H7 (cell line): Measurements from ENCODE around the gene MRPL19. TPM values are rescaled to one million over a fixed set of nuclear protein-coding genes. Genes with fewer than 3 reads are reported as not detected.
A peak's percentile ranks its signal among the peaks of the same experiment; 100 is the strongest.

ENCODE experiments used
- DNase-seq: peaks from one replicate; pipeline ENCODE4 v3.0.0; 2012
- H3K27me3 ChIP-seq: 2 replicates; pipeline ENCODE4 v1.6.0; 2011; ENCODE audit warnings: mild to moderate bottlenecking, low read length; ENCODE audit not compliant: control insufficient read depth, insufficient read depth
- H3K36me3 ChIP-seq: replicated peaks from 2 replicates; pipeline ENCODE4 v1.5.1; 2011; ENCODE audit warnings: low read length; ENCODE audit not compliant: control insufficient read depth, insufficient read depth
- H3K4me3 ChIP-seq: 2 replicates; pipeline ENCODE4 v1.5.1; 2011; ENCODE audit warnings: low read depth, mild to moderate bottlenecking, control low read depth, low read length, moderate library complexity; ENCODE audit not compliant: insufficient read depth
- total RNA-seq: library from RNA; depleted of rRNA; stranded (reverse); fragments of >200 nt; shearing (Covaris generic); gene quantifications from 2 replicates; pipeline ENCODE4 v1.2.3, GENCODE V29; 2014

MRPL19 gene
- total RNA-seq, 1 experiment from 2014 or later, result 70.3 TPM

GRCh38 chr2:75632813-75633212 is 13.8 kb upstream of the MRPL19 start:
- Histone ChIP-seq H3K27me3 (no peaks in the 10 kb centered on the region), H3K4me3 (no peak overlapping the region)
- no peak for DNase-seq

DNA sequence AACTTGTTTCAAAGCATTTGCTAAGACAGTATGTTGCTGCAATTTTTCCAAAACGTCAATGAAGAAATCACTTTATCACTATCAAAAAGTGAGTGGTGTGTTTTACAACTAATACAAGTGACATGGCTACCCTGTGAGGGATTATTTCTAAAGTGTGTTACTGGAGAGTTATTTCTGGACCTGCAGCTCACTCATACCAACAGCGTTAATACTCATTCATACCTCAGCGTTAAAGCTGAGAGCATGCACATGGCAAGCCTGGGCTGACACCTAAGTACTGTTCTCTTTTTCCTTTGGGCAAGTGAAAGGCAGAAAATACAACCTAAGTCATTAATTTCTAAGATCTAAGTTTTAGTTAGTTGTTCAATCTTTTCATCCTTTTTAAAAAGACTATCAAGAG is 13.0 kb upstream of the MRPL19 start:
- H3K36me3 ChIP-seq, result no peaks in the 10 kb centered on the region
- DNase-seq, result no peak
- no peaks in the 10 kb centered on the region for H3K27me3 ChIP-seq
- no peak overlapping the region for H3K4me3 ChIP-seq

More at GRCh38 chr2:75632813-75633212, 13.8 kb upstream of the MRPL19 start:
- no peaks in the 10 kb centered on the region for H3K36me3 ChIP-seq

- DNase-seq, result no peak
- no peaks in the 10 kb centered on the region for H3K36me3 ChIP-seq
- no peak overlapping the region for H3K4me3 ChIP-seq
- no peaks in the 10 kb centered on the region for H3K27me3 ChIP-seq
These were observed 11.6 kb upstream of the MRPL19 start for GRCh38 chr2:75634945-75635344.

GRCh38 chr2:75637568-75637967 is 9.0 kb upstream of the MRPL19 start:
- no peaks in the 10 kb centered on the region for H3K36me3 ChIP-seq
- no peak overlapping the region for H3K4me3 ChIP-seq
- H3K27me3 ChIP-seq, result no peaks in the 10 kb centered on the region
- peak; percentile 4 for DNase-seq

DNA sequence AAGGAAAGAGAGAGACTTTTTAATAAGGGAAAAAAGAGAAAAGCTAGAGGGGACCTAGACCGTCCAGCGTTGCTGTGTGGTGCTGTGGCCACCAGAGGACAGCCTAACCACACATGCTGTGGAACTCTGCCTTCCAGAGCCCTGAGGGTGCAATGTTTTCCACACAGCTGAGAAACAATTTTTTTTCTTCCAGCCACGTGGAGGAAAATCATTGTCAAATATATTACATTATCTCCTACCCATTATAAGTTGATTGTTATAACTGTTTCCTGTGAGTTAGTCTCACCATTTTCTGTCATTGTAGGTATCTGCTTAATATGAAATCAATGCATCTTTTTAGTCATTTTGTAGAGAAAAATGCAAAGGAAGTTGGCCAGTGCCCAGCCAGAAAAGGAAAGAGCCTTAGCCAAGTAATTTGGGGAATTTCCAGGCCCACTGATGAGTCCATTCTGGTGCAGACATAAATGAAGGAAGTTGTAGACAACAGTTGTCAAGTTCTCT is 5.9 kb upstream of the MRPL19 start:
- H3K36me3 ChIP-seq, result no peaks in the 10 kb centered on the region
- no peaks in the 10 kb centered on the region for H3K27me3 ChIP-seq
- peak; percentile 45 for DNase-seq
- H3K4me3 ChIP-seq, result no peak overlapping the region

- H3K36me3 ChIP-seq, result no peaks in the 10 kb centered on the region
- DNase-seq, result no peak
- no peak overlapping the region for H3K4me3 ChIP-seq
These were observed 5.0 kb upstream of the MRPL19 start for GRCh38 chr2:75641587-75641986.

DNA sequence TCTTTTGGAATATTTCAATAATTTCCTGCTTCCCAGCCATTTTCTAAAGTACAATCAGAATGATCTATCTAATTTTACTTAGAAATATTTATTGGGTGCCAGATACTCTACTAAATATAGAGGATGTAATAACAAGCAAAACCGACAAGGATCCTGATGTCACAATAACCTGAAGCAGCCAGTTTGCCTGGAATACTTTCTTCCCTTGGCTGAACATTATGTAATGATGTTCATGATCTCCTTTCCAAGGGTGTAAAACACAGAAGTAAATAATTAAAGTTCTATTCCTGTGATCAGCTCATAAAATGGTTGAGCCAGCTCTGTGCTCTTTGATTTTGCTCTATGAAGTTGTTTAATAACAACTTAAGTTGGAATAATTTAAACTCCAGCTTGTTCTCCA is 2.6 kb upstream of the MRPL19 start:
- no peak for DNase-seq
- H3K4me3 ChIP-seq, result no peak overlapping the region
- H3K27me3 ChIP-seq, result no peaks in the 10 kb centered on the region
- no peaks in the 10 kb centered on the region for H3K36me3 ChIP-seq

More at GRCh38 chr2:75641587-75641986, 5.0 kb upstream of the MRPL19 start:
- no peaks in the 10 kb centered on the region for H3K27me3 ChIP-seq

GRCh38 chr2:75645643-75646042 is 940 bp upstream of the MRPL19 start:
- H3K36me3 ChIP-seq, result peaks cover 2% of the 10 kb centered on the region
- DNase-seq, result no peak
- H3K27me3 ChIP-seq, result no peaks in the 10 kb centered on the region
- H3K4me3 ChIP-seq, result no peak overlapping the region

GRCh38 chr2:75646090-75646582 is 447 bp upstream of the MRPL19 start:
- Histone ChIP-seq H3K27me3 (no peaks in the 10 kb centered on the region), H3K4me3 (peak overlapping the region; percentile 84), H3K36me3 (peaks cover 5% of the 10 kb centered on the region)
- no peak for DNase-seq

- DNase-seq, result no peak
- Histone ChIP-seq H3K4me3 (peak overlapping the region; percentile 84), H3K36me3 (peaks cover 12% of the 10 kb centered on the region), H3K27me3 (no peaks in the 10 kb centered on the region)
These were observed 1.2 kb downstream of the MRPL19 start for GRCh38 chr2:75647771-75648170.

DNA sequence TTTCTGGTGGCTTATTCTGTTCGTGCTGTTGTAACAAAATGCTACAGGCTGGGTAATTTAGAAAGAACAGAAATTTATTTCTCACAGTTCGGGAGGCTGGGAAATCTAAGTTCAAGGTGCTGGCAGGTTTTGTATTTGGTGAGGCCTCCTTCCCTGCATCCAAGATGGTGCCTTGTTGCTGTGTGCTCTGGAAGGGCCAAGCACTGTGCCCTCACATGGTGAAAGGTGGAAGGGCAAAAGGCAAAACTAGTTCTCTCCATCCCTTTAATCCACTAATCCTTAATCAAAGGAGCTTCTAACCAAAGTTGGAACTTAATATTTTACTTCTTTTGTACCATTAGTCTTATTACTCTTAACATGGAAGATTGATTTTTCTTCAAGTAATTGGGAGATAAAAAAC is 7.4 kb downstream of the MRPL19 start:
- H3K36me3 ChIP-seq, result peaks cover 26% of the 10 kb centered on the region
- no peak for DNase-seq

GRCh38 chr2:75655861-75656260 is 9.3 kb downstream of the MRPL19 start:
- H3K36me3 ChIP-seq, result peaks cover 22% of the 10 kb centered on the region
- H3K4me3 ChIP-seq, result no peak overlapping the region
- no peak for DNase-seq
- H3K27me3 ChIP-seq, result no peaks in the 10 kb centered on the region

More for the DNA sequence above, 7.4 kb downstream of the MRPL19 start:
- Histone ChIP-seq H3K27me3 (no peaks in the 10 kb centered on the region), H3K4me3 (no peak overlapping the region)

GRCh38 chr2:75656563-75656962 is 10.0 kb downstream of the MRPL19 start:
- no peaks in the 10 kb centered on the region for H3K27me3 ChIP-seq
- H3K4me3 ChIP-seq, result no peak overlapping the region
- peaks cover 18% of the 10 kb centered on the region for H3K36me3 ChIP-seq
- no peak for DNase-seq

DNA sequence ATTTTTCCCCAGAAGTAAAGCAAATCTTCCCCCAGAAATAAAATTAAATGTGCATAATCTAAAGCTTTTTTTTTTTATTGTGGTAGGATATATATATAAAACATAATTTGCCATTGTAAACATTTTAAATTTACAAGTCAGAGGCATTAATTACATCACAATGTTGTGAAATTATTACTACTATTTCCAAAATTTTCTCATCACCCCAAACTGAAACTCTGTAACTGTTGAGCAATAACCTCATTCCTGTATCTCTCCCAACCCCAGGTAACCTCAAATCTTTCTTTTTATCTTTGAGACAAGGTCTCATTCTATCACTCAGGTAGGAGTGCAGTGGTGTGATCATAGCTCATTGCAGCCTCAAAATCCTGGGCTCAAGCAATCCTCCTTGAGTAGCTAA is 11.2 kb downstream of the MRPL19 start:
- Histone ChIP-seq H3K27me3 (no peaks in the 10 kb centered on the region), H3K36me3 (peaks cover 14% of the 10 kb centered on the region), H3K4me3 (no peak overlapping the region)
- no peak for DNase-seq

DNA sequence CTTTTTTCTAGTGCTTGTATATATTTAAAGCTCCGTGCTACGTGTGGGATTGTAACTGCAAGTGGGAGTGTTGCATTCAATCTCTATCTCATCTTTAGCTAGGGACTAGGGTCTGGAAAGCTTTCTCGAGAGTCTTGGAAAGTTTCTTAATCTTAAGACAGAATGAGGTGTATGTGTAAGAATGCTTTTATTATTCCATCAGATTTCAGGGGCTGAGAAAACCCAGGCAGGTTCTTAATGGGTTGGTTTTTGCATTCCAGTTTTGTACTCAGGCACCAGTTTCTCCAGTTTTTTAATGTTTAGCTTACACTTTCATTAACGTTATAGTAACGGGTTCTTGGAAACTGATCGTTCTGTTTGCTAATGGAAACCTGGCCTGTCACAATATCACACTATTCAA is 20.3 kb downstream of the MRPL19 start:
- no peaks in the 10 kb centered on the region for H3K27me3 ChIP-seq
- DNase-seq, result no peak
- H3K36me3 ChIP-seq, result no peaks in the 10 kb centered on the region; the same call in 1 of the 2 replicates
- H3K4me3 ChIP-seq, result no peak overlapping the region

DNA sequence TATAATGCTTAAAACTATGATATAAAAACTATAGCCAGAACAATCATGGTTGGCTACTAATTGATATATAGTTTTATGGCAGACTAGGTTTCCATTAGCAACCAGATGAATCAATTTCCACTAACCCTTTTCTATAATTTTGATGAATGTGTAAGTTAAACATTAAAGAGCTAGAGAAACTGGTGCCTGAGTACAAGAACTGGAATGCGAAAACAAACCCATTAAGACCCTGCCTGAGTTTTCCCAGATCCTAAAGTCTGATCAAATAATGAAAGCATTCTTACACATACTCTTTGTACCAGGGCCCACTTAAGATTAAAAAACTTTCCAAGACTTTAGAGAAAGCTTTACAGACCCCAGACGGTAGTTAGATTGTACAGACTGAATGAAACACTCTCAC is 21.3 kb downstream of the MRPL19 start:
- no peak overlapping the region for H3K4me3 ChIP-seq
- no peak for DNase-seq
- no peaks in the 10 kb centered on the region for H3K27me3 ChIP-seq
- no peaks in the 10 kb centered on the region; the same call in 1 of the 2 replicates for H3K36me3 ChIP-seq
